Thyroid gland (tissue), 4 donors: ENCODE measurements around the gene ACOT13. TPM values are rescaled to one million over a fixed set of nuclear protein-coding genes. Genes with fewer than 3 reads are reported as not detected.

Experiments
- DNase-seq, 2 donors: peaks; one replicate each; pipeline ENCODE4 v3.0.0-alpha.2; 2019
- H3K27ac ChIP-seq, 3 donors: fragments of 200-600 bp; sonication (generic); 1 replicate in 2 of 3; 2 replicates in 1 of 3; pipeline ENCODE4 v1.5.1; 2016 to 2019; ENCODE audit warnings: mild to moderate bottlenecking in 1 of 3, moderate library complexity in 1 of 3
- H3K27me3 ChIP-seq: fragments of 200-600 bp; sonication (generic); one replicate; pipeline ENCODE4 v1.5.1; 2019
- H3K36me3 ChIP-seq, 2 donors: fragments of 200-600 bp; sonication (generic); one replicate each; pipeline ENCODE4 v1.5.1; 2016 to 2019
- H3K4me1 ChIP-seq, 2 donors: fragments of 200-600 bp; sonication (generic); one replicate each; pipeline ENCODE4 v1.5.1; 2017 to 2019
- H3K4me3 ChIP-seq, 3 donors: fragments of 200-600 bp; sonication (generic); replicated peaks in 1 of 3; 1 replicate in 2 of 3; 2 replicates in 1 of 3; pipeline ENCODE4 v1.5.1; 2016; ENCODE audit warnings: mild to moderate bottlenecking in 1 of 3
- H3K9me3 ChIP-seq: fragments of 200-600 bp; sonication (generic); one replicate; pipeline ENCODE4 v1.5.1; 2017
- POLR2A ChIP-seq, 2 donors: fragments of 450-650 bp; IDR thresholded peaks; one replicate each; pipeline ENCODE4 v1.6.1; 2017; ENCODE audit warnings: antibody characterized with exemption in 2 of 2, mild to moderate bottlenecking in 2 of 2, moderate library complexity in 1 of 2
- WGBS, 2 donors: methylation state at CpG; one replicate each; pipeline ENCODE4 v1.1.5; 2017; 5-methylcytosine and 5-hydroxymethylcytosine counted together
- intact Hi-C: fragments of 100-400 bp; cut with DNase I; formaldehyde crosslinking; loops from one replicate; pipeline ENCODE4 v1.15.1; 2023
- total RNA-seq, 4 donors: library from RNA; depleted of rRNA; stranded (reverse); fragments of >200 nt; gene quantifications; one replicate each; pipeline ENCODE4 v1.2.3, GENCODE V29; 2016
- TF ChIP-seq, protein P1 (sequence below), 6 experiments: fragments of 200-600 bp in 3 of 6; fragments of 450-650 bp in 3 of 6; sonication (generic) in 3 of 6; IDR thresholded peaks; one replicate each; pipeline ENCODE4 v1.5.1; 2016 to 2019; ENCODE audit warnings: antibody characterized with exemption in 6 of 6, mild to moderate bottlenecking in 2 of 6, inconsistent platforms in 1 of 6, moderate library complexity in 1 of 6

ACOT13 gene
- total RNA-seq, 4 donors from 2014 or later = 5.5 to 13.3 (median 8.6) TPM

GRCh38 chr6:24686408-24686807, 19.5 kb downstream of the ACOT13 start:
- no peak overlapping the region for H3K27ac ChIP-seq
- TF ChIP-seq, protein P1, sequence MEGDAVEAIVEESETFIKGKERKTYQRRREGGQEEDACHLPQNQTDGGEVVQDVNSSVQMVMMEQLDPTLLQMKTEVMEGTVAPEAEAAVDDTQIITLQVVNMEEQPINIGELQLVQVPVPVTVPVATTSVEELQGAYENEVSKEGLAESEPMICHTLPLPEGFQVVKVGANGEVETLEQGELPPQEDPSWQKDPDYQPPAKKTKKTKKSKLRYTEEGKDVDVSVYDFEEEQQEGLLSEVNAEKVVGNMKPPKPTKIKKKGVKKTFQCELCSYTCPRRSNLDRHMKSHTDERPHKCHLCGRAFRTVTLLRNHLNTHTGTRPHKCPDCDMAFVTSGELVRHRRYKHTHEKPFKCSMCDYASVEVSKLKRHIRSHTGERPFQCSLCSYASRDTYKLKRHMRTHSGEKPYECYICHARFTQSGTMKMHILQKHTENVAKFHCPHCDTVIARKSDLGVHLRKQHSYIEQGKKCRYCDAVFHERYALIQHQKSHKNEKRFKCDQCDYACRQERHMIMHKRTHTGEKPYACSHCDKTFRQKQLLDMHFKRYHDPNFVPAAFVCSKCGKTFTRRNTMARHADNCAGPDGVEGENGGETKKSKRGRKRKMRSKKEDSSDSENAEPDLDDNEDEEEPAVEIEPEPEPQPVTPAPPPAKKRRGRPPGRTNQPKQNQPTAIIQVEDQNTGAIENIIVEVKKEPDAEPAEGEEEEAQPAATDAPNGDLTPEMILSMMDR (IDR thresholded peaks at IDR 0.05) = no peak
- TF ChIP-seq POLR2A (IDR thresholded peaks at IDR 0.05) = no peak
- H3K4me3 ChIP-seq = no peak overlapping the region
- H3K4me1 ChIP-seq = no peaks in the 10 kb centered on the region
- DNase-seq = no peak
- intact Hi-C loops = no loop called here
- 88 to 100% methylated on average over 1 of the region's 1 CpG for WGBS, 2 donors
- H3K9me3 ChIP-seq = no peaks in the 10 kb centered on the region
- H3K36me3 ChIP-seq = peaks cover 0 to 4% of the 10 kb centered on the region in 2 donors
- H3K27me3 ChIP-seq = no peaks in the 10 kb centered on the region

GRCh38 chr6:24686946-24687345, 20.1 kb downstream of the ACOT13 start:
- H3K9me3 ChIP-seq = no peaks in the 10 kb centered on the region
- H3K4me3 ChIP-seq = no peak overlapping the region
- no peak for TF ChIP-seq POLR2A (IDR thresholded peaks at IDR 0.05)
- TF ChIP-seq, protein P1 (IDR thresholded peaks at IDR 0.05) = no peak
- H3K36me3 ChIP-seq = peaks cover 0 to 4% of the 10 kb centered on the region in 2 donors
- H3K27me3 ChIP-seq = no peaks in the 10 kb centered on the region
- H3K27ac ChIP-seq = no peak overlapping the region
- DNase-seq = no peak
- 93 to 95% methylated on average over 4 of the region's 4 CpGs for WGBS, 2 donors
- intact Hi-C loops = no loop called here
- H3K4me1 ChIP-seq = no peaks in the 10 kb centered on the region

DNA sequence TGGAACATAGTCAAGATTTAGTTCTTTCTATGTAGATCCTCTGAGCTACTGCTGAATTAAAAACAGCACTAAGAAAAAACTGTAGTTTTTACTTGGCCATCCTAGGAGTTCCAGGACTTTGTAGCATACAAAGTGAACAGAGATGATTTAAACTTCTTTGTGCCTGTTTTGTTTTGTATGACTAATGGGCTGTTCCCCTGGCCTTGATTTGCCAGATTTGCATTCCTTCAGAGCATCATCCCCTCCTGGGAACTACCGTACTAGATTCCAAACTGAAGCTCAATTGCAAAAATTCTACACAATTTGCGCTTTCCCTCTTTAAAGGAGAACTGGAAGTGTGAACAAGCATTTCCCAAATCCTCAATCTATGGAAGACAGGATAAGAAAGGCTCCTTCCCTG, 23.1 kb downstream of the ACOT13 start:
- no peak for DNase-seq
- Histone ChIP-seq H3K27ac (no peak overlapping the region), H3K36me3 (peaks cover 0 to 4% of the 10 kb centered on the region in 2 donors), H3K27me3 (no peaks in the 10 kb centered on the region), H3K9me3 (no peaks in the 10 kb centered on the region), H3K4me3 (no peak overlapping the region), H3K4me1 (no peaks in the 10 kb centered on the region)
- 74 to 75% methylated on average over 2 of the region's 2 CpGs for WGBS, 2 donors
- TF ChIP-seq, protein P1 (IDR thresholded peaks at IDR 0.05) = no peak
- TF ChIP-seq POLR2A (IDR thresholded peaks at IDR 0.05) = no peak
- intact Hi-C loops = no loop called here

GRCh38 chr6:24690593-24690992, 23.7 kb downstream of the ACOT13 start:
- TF ChIP-seq POLR2A (IDR thresholded peaks at IDR 0.05) = no peak
- TF ChIP-seq, protein P1 (IDR thresholded peaks at IDR 0.05) = no peak

GRCh38 chr6:24691550-24691949, 24.7 kb downstream of the ACOT13 start:
- 94 to 96% methylated on average over 3 of the region's 3 CpGs for WGBS, 2 donors
- DNase-seq = no peak
- TF ChIP-seq, protein P1 (IDR thresholded peaks at IDR 0.05) = no peak
- H3K4me3 ChIP-seq = no peak overlapping the region
- no peaks in the 10 kb centered on the region for H3K9me3 ChIP-seq
- no peak overlapping the region for H3K27ac ChIP-seq
- H3K36me3 ChIP-seq = peaks cover 0 to 4% of the 10 kb centered on the region in 2 donors
- intact Hi-C loops = no loop called here
- no peaks in the 10 kb centered on the region for H3K27me3 ChIP-seq
- no peaks in the 10 kb centered on the region for H3K4me1 ChIP-seq

More at GRCh38 chr6:24690593-24690992, 23.7 kb downstream of the ACOT13 start:
- Histone ChIP-seq H3K27ac (no peak overlapping the region), H3K9me3 (no peaks in the 10 kb centered on the region), H3K27me3 (no peaks in the 10 kb centered on the region), H3K4me3 (no peak overlapping the region), H3K36me3 (peaks cover 0 to 4% of the 10 kb centered on the region in 2 donors), H3K4me1 (no peaks in the 10 kb centered on the region)
- 41 to 54% methylated on average over 1 of the region's 1 CpG for WGBS, 2 donors
- DNase-seq = no peak
- intact Hi-C loops = no loop called here
